ENCODE results near the gene USP32. TPM values are rescaled to one million over a fixed set of nuclear protein-coding genes. Genes with fewer than 3 reads are reported as not detected.

USP32 gene
- total and polyA plus RNA-seq, 4 donors: 11.6 to 103 (median 42.9) TPM

DNA sequence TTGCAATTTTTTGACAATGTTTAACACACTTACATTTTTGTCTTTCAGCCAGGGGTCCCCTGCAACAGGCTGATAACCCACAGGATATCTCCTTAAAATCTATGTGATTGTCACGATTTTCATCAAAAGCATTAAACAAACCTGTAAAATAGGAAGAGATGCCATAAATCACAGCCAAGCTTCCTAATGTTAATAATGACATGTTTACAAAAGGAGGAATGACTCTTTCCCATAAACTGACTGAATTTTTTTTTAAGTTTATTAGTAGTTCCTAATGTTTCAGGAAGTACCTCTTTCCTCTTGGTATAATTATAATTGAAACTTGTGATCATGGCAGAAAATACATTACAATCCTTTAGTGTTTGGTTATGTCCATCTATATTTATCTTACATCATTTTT is 122.5 kb downstream of the USP32 start:
- TF ChIP-seq ATF3 (IDR thresholded peaks at IDR 0.05) (no peak), NR2F2 (IDR thresholded peaks at IDR 0.05) (no peak), CTCF (IDR thresholded peaks at IDR 0.05; ENCODE audit: low read depth, low read length, missing input control) (no peak), YY1 (IDR thresholded peaks at IDR 0.05) (no peak), EGR1 (IDR thresholded peaks at IDR 0.05; ENCODE audit: low read depth in 2 of 2) (no peak), RXRA (IDR thresholded peaks at IDR 0.05) (no peak)
- Histone ChIP-seq H3K27me3 (ENCODE audit: control insufficient read depth in 4 of 4, insufficient read depth in 4 of 4, low read length in 3 of 4) (no peaks in the 10 kb centered on the region), H3K4me3 (ENCODE audit: low read depth in 1 of 3, low read length in 3 of 3) (no peak overlapping the region), H3K36me3 (ENCODE audit: control insufficient read depth in 4 of 4, insufficient read depth in 3 of 4, low read depth in 1 of 4, low read length in 3 of 4) (peaks cover 2 to 22% (median 12%) of the 10 kb centered on the region in 4 donors), H3K9ac (ENCODE audit: low read depth in 1 of 2, low read length in 2 of 2) (no peak overlapping the region), H3K27ac (ENCODE audit: low read depth in 1 of 2, low read length in 2 of 2) (no peak overlapping the region), H3K9me3 (ENCODE audit: control insufficient read depth in 4 of 4, low read length in 3 of 4) (no peaks in the 10 kb centered on the region), H3K4me1 (ENCODE audit: control insufficient read depth in 4 of 4, insufficient read depth in 4 of 4, low read length in 3 of 4) (no peaks in the 10 kb centered on the region)
- WGBS: 68% methylated on average over 1 of the region's 1 CpG
- DNase-seq (ENCODE audit: low spot score): no peak

- Histone ChIP-seq H3K4me1 (ENCODE audit: control insufficient read depth in 4 of 4, insufficient read depth in 4 of 4, low read length in 3 of 4) (no peaks in the 10 kb centered on the region), H3K36me3 (ENCODE audit: control insufficient read depth in 4 of 4, insufficient read depth in 3 of 4, low read depth in 1 of 4, low read length in 3 of 4) (peaks cover 2 to 26% (median 12%) of the 10 kb centered on the region in 4 donors)
- 97% methylated on average over 1 of the region's 1 CpG for WGBS
Measured at GRCh38 chr17:60260540-60260939, 131.4 kb downstream of the USP32 start.

More at GRCh38 chr17:60260540-60260939, 131.4 kb downstream of the USP32 start:
- H3K4me3 ChIP-seq (ENCODE audit: low read depth in 1 of 3, low read length in 3 of 3): no peak overlapping the region
- TF ChIP-seq GABPA (IDR thresholded peaks at IDR 0.05 in 1 of 2, conservative IDR thresholded peaks at IDR 0.05 in 1 of 2): no peak
- TF ChIP-seq RXRA (IDR thresholded peaks at IDR 0.05): no peak
- TF ChIP-seq MAX (IDR thresholded peaks at IDR 0.05): no peak
- no peak for TF ChIP-seq TAF1 (conservative IDR thresholded peaks at IDR 0.05)
- TF ChIP-seq YY1 (IDR thresholded peaks at IDR 0.05): no peak
- TF ChIP-seq NR2F2 (IDR thresholded peaks at IDR 0.05): no peak
- TF ChIP-seq RAD21 (IDR thresholded peaks at IDR 0.05): no peak
- TF ChIP-seq HNF4A (conservative IDR thresholded peaks at IDR 0.05): no peak
- no peak for TF ChIP-seq FOXA2 (IDR thresholded peaks at IDR 0.05)
- no peak for TF ChIP-seq CTCF (IDR thresholded peaks at IDR 0.05; ENCODE audit: low read depth, low read length, missing input control)
- no peak for TF ChIP-seq FOXA1 (IDR thresholded peaks at IDR 0.05)
- TF ChIP-seq EGR1 (IDR thresholded peaks at IDR 0.05; ENCODE audit: low read depth in 2 of 2): no peak
- no peak for TF ChIP-seq SP1 (IDR thresholded peaks at IDR 0.05)
- no peak for TF ChIP-seq JUND (IDR thresholded peaks at IDR 0.05)
- no peak for TF ChIP-seq HNF4G (IDR thresholded peaks at IDR 0.05)
- no peak for TF ChIP-seq ZBTB33 (IDR thresholded peaks at IDR 0.05)
- TF ChIP-seq ATF3 (IDR thresholded peaks at IDR 0.05): no peak
- TF ChIP-seq, protein P1, sequence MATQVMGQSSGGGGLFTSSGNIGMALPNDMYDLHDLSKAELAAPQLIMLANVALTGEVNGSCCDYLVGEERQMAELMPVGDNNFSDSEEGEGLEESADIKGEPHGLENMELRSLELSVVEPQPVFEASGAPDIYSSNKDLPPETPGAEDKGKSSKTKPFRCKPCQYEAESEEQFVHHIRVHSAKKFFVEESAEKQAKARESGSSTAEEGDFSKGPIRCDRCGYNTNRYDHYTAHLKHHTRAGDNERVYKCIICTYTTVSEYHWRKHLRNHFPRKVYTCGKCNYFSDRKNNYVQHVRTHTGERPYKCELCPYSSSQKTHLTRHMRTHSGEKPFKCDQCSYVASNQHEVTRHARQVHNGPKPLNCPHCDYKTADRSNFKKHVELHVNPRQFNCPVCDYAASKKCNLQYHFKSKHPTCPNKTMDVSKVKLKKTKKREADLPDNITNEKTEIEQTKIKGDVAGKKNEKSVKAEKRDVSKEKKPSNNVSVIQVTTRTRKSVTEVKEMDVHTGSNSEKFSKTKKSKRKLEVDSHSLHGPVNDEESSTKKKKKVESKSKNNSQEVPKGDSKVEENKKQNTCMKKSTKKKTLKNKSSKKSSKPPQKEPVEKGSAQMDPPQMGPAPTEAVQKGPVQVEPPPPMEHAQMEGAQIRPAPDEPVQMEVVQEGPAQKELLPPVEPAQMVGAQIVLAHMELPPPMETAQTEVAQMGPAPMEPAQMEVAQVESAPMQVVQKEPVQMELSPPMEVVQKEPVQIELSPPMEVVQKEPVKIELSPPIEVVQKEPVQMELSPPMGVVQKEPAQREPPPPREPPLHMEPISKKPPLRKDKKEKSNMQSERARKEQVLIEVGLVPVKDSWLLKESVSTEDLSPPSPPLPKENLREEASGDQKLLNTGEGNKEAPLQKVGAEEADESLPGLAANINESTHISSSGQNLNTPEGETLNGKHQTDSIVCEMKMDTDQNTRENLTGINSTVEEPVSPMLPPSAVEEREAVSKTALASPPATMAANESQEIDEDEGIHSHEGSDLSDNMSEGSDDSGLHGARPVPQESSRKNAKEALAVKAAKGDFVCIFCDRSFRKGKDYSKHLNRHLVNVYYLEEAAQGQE (IDR thresholded peaks at IDR 0.05): no peak
- DNase-seq (ENCODE audit: low spot score): no peak
- H3K9ac ChIP-seq (ENCODE audit: low read depth in 1 of 2, low read length in 2 of 2): no peak overlapping the region
- no peaks in the 10 kb centered on the region for H3K9me3 ChIP-seq (ENCODE audit: control insufficient read depth in 4 of 4, low read length in 3 of 4)
- no peak overlapping the region for H3K27ac ChIP-seq (ENCODE audit: low read depth in 1 of 2, low read length in 2 of 2)
- no peaks in the 10 kb centered on the region for H3K27me3 ChIP-seq (ENCODE audit: control insufficient read depth in 4 of 4, insufficient read depth in 4 of 4, low read length in 3 of 4)
